ENCODE measurements around the gene DDOST.

DNA sequence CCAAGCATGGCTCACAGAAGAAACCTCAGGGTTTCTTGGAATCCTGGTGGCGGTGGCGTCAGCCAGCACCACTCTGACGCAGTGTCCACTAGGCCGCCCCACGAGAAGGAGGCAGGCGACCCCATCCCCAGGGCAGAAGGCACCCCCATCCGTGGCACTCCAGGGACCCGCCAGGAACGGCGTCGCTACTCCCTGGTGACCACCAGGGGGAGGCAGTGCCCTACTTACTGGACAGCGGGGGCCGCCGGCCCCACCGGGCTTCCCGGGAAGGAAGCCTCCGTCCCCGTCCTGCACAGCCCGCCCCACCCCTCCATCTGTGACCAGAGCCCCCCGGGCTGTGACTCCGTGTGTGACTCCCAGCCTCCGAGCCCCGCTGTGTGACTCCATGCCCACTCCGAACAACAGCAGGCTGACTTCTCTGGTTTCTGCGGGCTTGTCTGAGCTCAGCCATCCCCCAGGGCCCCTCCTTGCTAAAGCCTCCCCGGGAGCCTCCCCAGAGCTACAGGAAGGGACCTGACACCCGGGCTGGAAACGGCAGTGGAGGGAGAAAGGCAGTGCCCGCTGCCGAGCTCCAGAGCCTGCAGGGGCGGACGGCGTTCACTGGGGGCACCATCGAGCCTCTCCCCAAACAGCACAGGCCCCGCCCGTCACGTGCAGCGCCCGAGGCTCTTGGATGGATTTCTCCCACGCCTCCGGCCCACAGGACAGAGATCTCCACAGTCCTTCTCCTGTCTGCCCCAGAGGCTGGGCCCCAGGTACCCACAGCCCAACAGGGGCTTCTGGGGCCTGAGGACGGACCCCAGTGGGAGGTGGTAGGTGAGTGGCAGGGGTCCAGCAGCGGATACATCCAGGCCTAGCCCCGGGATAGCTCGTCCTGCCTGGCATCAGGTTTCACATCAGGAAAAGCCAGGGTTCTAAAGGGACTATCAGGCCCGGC is 35.5 kb upstream of the DDOST start:
- TF ChIP-seq, protein P1, sequence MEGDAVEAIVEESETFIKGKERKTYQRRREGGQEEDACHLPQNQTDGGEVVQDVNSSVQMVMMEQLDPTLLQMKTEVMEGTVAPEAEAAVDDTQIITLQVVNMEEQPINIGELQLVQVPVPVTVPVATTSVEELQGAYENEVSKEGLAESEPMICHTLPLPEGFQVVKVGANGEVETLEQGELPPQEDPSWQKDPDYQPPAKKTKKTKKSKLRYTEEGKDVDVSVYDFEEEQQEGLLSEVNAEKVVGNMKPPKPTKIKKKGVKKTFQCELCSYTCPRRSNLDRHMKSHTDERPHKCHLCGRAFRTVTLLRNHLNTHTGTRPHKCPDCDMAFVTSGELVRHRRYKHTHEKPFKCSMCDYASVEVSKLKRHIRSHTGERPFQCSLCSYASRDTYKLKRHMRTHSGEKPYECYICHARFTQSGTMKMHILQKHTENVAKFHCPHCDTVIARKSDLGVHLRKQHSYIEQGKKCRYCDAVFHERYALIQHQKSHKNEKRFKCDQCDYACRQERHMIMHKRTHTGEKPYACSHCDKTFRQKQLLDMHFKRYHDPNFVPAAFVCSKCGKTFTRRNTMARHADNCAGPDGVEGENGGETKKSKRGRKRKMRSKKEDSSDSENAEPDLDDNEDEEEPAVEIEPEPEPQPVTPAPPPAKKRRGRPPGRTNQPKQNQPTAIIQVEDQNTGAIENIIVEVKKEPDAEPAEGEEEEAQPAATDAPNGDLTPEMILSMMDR (IDR thresholded peaks at IDR 0.05), result peak; percentile 95
- TF ChIP-seq ZFX (IDR thresholded peaks at IDR 0.05; ENCODE audit: borderline replicate concordance), result no peak

Data from 22Rv1 (cell line).